Measurements from ENCODE around the gene CCR7.

GRCh38 chr17:40614431-40615067 is 49.3 kb upstream of the CCR7 start:
- TF ChIP-seq, protein P1, sequence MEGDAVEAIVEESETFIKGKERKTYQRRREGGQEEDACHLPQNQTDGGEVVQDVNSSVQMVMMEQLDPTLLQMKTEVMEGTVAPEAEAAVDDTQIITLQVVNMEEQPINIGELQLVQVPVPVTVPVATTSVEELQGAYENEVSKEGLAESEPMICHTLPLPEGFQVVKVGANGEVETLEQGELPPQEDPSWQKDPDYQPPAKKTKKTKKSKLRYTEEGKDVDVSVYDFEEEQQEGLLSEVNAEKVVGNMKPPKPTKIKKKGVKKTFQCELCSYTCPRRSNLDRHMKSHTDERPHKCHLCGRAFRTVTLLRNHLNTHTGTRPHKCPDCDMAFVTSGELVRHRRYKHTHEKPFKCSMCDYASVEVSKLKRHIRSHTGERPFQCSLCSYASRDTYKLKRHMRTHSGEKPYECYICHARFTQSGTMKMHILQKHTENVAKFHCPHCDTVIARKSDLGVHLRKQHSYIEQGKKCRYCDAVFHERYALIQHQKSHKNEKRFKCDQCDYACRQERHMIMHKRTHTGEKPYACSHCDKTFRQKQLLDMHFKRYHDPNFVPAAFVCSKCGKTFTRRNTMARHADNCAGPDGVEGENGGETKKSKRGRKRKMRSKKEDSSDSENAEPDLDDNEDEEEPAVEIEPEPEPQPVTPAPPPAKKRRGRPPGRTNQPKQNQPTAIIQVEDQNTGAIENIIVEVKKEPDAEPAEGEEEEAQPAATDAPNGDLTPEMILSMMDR (IDR thresholded peaks at IDR 0.05): no peak
- TF ChIP-seq POLR2A (IDR thresholded peaks at IDR 0.05): no peak
